Activated gamma-delta T cell (primary cell): ENCODE data around the gene SLC66A1.

Experiments
- DNase-seq: peaks from one replicate; lab custom pipeline; 2025; lab: John Stamatoyannopoulos, UW

SLC66A1 gene

GRCh38 chr1:19377812-19378718 is 65.9 kb downstream of the SLC66A1 start:
- no peak for DNase-seq
